Hepatocyte (in vitro differentiated cells): ENCODE results near the gene RALGAPA2.

Experiments
- CTCF ChIP-seq: fragments of 200-600 bp; sonication (generic); IDR thresholded peaks from 2 replicates; pipeline ENCODE4 v1.5.1; 2016; ENCODE audit warnings: antibody characterized with exemption, mild to moderate bottlenecking; ENCODE audit not compliant: poor library complexity
- EZH2 ChIP-seq: fragments of 200-600 bp; sonication (generic); IDR thresholded peaks from 2 replicates; pipeline ENCODE4 v1.6.1; 2016; ENCODE audit warnings: antibody characterized with exemption, mild to moderate bottlenecking, borderline replicate concordance

GRCh38 chr20:20525756-20526155, 186.7 kb downstream of the RALGAPA2 start:
- no peak for TF ChIP-seq CTCF
- TF ChIP-seq EZH2, result no peak
